ENCODE data around the gene MAP2K3.
A peak's percentile ranks its signal among the peaks of the same experiment; 100 is the strongest.

Gene MAP2K3

GRCh38 chr17:21282850-21283249 is 1.7 kb upstream of the MAP2K3 start:
- H3K27ac ChIP-seq (ENCODE audit: insufficient read depth, low read depth, low read length, poor library complexity, severe bottlenecking) = no peak overlapping the region
- no peak overlapping the region for H3K4me3 ChIP-seq (ENCODE audit: insufficient read depth, low read depth, low read length)
- H3K27me3 ChIP-seq (ENCODE audit: control insufficient read depth, insufficient read depth, low read length, poor library complexity, severe bottlenecking) = peaks cover 43% of the 10 kb centered on the region
- no peaks in the 10 kb centered on the region for H3K36me3 ChIP-seq (ENCODE audit: control insufficient read depth, insufficient read depth, low read length)
- WGBS, 2 experiments = 93 to 94% methylated on average over 5 of the region's 5 CpGs
- no peaks in the 10 kb centered on the region for H3K9me3 ChIP-seq (ENCODE audit: control insufficient read depth, low read length)
- H3K4me1 ChIP-seq (ENCODE audit: control insufficient read depth, insufficient read depth, low read length) = peaks cover 13% of the 10 kb centered on the region

- Histone ChIP-seq H3K9me3 (ENCODE audit: control insufficient read depth, low read length) (no peaks in the 10 kb centered on the region), H3K4me1 (ENCODE audit: control insufficient read depth, insufficient read depth, low read length) (peaks cover 13% of the 10 kb centered on the region), H3K4me3 (ENCODE audit: insufficient read depth, low read depth, low read length) (peak overlapping the region; percentile 43), H3K27me3 (ENCODE audit: control insufficient read depth, insufficient read depth, low read length, poor library complexity, severe bottlenecking) (peaks cover 36% of the 10 kb centered on the region), H3K27ac (ENCODE audit: insufficient read depth, low read depth, low read length, poor library complexity, severe bottlenecking) (no peak overlapping the region), H3K36me3 (ENCODE audit: control insufficient read depth, insufficient read depth, low read length) (no peaks in the 10 kb centered on the region)
- WGBS, 2 experiments = 59 to 61% methylated on average over 49 of the region's 49 CpGs
Observed at GRCh38 chr17:21283482-21284318, 811 bp upstream of the MAP2K3 start.

- Histone ChIP-seq H3K4me1 (ENCODE audit: control insufficient read depth, insufficient read depth, low read length) (peaks cover 13% of the 10 kb centered on the region), H3K27ac (ENCODE audit: insufficient read depth, low read depth, low read length, poor library complexity, severe bottlenecking) (no peak overlapping the region)
- WGBS, 2 experiments = 38 to 43% methylated on average over 16 of the region's 16 CpGs
Observed at GRCh38 chr17:21285164-21286065, 904 bp downstream of the MAP2K3 start.

GRCh38 chr17:21286066-21286770 is 1.7 kb downstream of the MAP2K3 start:
- peaks cover 22% of the 10 kb centered on the region for H3K27me3 ChIP-seq (ENCODE audit: control insufficient read depth, insufficient read depth, low read length, poor library complexity, severe bottlenecking)
- H3K4me3 ChIP-seq (ENCODE audit: insufficient read depth, low read depth, low read length) = no peak overlapping the region
- 52 to 58% methylated on average over 16 of the region's 16 CpGs for WGBS, 2 experiments
- H3K27ac ChIP-seq (ENCODE audit: insufficient read depth, low read depth, low read length, poor library complexity, severe bottlenecking) = no peak overlapping the region
- no peaks in the 10 kb centered on the region for H3K36me3 ChIP-seq (ENCODE audit: control insufficient read depth, insufficient read depth, low read length)
- peaks cover 13% of the 10 kb centered on the region for H3K4me1 ChIP-seq (ENCODE audit: control insufficient read depth, insufficient read depth, low read length)
- H3K9me3 ChIP-seq (ENCODE audit: control insufficient read depth, low read length) = no peaks in the 10 kb centered on the region

More at GRCh38 chr17:21285164-21286065, 904 bp downstream of the MAP2K3 start:
- Histone ChIP-seq H3K36me3 (ENCODE audit: control insufficient read depth, insufficient read depth, low read length) (no peaks in the 10 kb centered on the region), H3K9me3 (ENCODE audit: control insufficient read depth, low read length) (no peaks in the 10 kb centered on the region), H3K4me3 (ENCODE audit: insufficient read depth, low read depth, low read length) (peak overlapping the region; percentile 43), H3K27me3 (ENCODE audit: control insufficient read depth, insufficient read depth, low read length, poor library complexity, severe bottlenecking) (peaks cover 26% of the 10 kb centered on the region)

- WGBS, 2 experiments = 91 to 93% methylated on average over 9 of the region's 9 CpGs
- H3K4me3 ChIP-seq (ENCODE audit: insufficient read depth, low read depth, low read length) = no peak overlapping the region
- H3K9me3 ChIP-seq (ENCODE audit: control insufficient read depth, low read length) = no peaks in the 10 kb centered on the region
- H3K4me1 ChIP-seq (ENCODE audit: control insufficient read depth, insufficient read depth, low read length) = peaks cover 13% of the 10 kb centered on the region
- H3K36me3 ChIP-seq (ENCODE audit: control insufficient read depth, insufficient read depth, low read length) = no peaks in the 10 kb centered on the region
- H3K27ac ChIP-seq (ENCODE audit: insufficient read depth, low read depth, low read length, poor library complexity, severe bottlenecking) = no peak overlapping the region
- peaks cover 16% of the 10 kb centered on the region for H3K27me3 ChIP-seq (ENCODE audit: control insufficient read depth, insufficient read depth, low read length, poor library complexity, severe bottlenecking)
Observed at GRCh38 chr17:21286909-21287702, 2.6 kb downstream of the MAP2K3 start.

- Histone ChIP-seq H3K27ac (ENCODE audit: insufficient read depth, low read depth, low read length, poor library complexity, severe bottlenecking) (no peak overlapping the region), H3K4me3 (ENCODE audit: insufficient read depth, low read depth, low read length) (no peak overlapping the region)
- 92 to 93% methylated on average over 18 of the region's 18 CpGs for WGBS, 2 experiments
Observed at GRCh38 chr17:21287703-21288449, 3.4 kb downstream of the MAP2K3 start.

GRCh38 chr17:21288571-21289017 is 4.1 kb downstream of the MAP2K3 start:
- H3K4me1 ChIP-seq (ENCODE audit: control insufficient read depth, insufficient read depth, low read length) = peaks cover 13% of the 10 kb centered on the region
- H3K27ac ChIP-seq (ENCODE audit: insufficient read depth, low read depth, low read length, poor library complexity, severe bottlenecking) = no peak overlapping the region
- H3K9me3 ChIP-seq (ENCODE audit: control insufficient read depth, low read length) = no peaks in the 10 kb centered on the region
- H3K4me3 ChIP-seq (ENCODE audit: insufficient read depth, low read depth, low read length) = no peak overlapping the region
- peaks cover 5% of the 10 kb centered on the region for H3K27me3 ChIP-seq (ENCODE audit: control insufficient read depth, insufficient read depth, low read length, poor library complexity, severe bottlenecking)
- H3K36me3 ChIP-seq (ENCODE audit: control insufficient read depth, insufficient read depth, low read length) = no peaks in the 10 kb centered on the region
- WGBS, 2 experiments = 88 to 94% methylated on average over 6 of the region's 6 CpGs

More at GRCh38 chr17:21287703-21288449, 3.4 kb downstream of the MAP2K3 start:
- no peaks in the 10 kb centered on the region for H3K36me3 ChIP-seq (ENCODE audit: control insufficient read depth, insufficient read depth, low read length)
- H3K27me3 ChIP-seq (ENCODE audit: control insufficient read depth, insufficient read depth, low read length, poor library complexity, severe bottlenecking) = peaks cover 12% of the 10 kb centered on the region
- H3K9me3 ChIP-seq (ENCODE audit: control insufficient read depth, low read length) = no peaks in the 10 kb centered on the region
- H3K4me1 ChIP-seq (ENCODE audit: control insufficient read depth, insufficient read depth, low read length) = peaks cover 13% of the 10 kb centered on the region

- no peaks in the 10 kb centered on the region for H3K36me3 ChIP-seq (ENCODE audit: control insufficient read depth, insufficient read depth, low read length)
- no peaks in the 10 kb centered on the region for H3K27me3 ChIP-seq (ENCODE audit: control insufficient read depth, insufficient read depth, low read length, poor library complexity, severe bottlenecking)
- no peaks in the 10 kb centered on the region for H3K9me3 ChIP-seq (ENCODE audit: control insufficient read depth, low read length)
- WGBS, 2 experiments = 92 to 95% methylated on average over 11 of the region's 11 CpGs
- H3K4me1 ChIP-seq (ENCODE audit: control insufficient read depth, insufficient read depth, low read length) = peaks cover 13% of the 10 kb centered on the region
- H3K4me3 ChIP-seq (ENCODE audit: insufficient read depth, low read depth, low read length) = no peak overlapping the region
- no peak overlapping the region for H3K27ac ChIP-seq (ENCODE audit: insufficient read depth, low read depth, low read length, poor library complexity, severe bottlenecking)
Observed at GRCh38 chr17:21289175-21289901, 4.8 kb downstream of the MAP2K3 start.

Measured in ectodermal cell (in vitro differentiated cells).